HG03565 (cell line): ENCODE data around the gene CMC2.

Experiments
- ATAC-seq: cut with Tn5 transposase; IDR thresholded peaks from one replicate; pipeline ENCODE4 v1.9.1; 2021; ENCODE audit warnings: mild to moderate bottlenecking, moderate library complexity; ENCODE audit not compliant: unreplicated experiment

The CMC2 gene

GRCh38 chr16:80936410-80936809 lies 70.3 kb downstream of the CMC2 start:
- ATAC-seq = no peak

GRCh38 chr16:80935691-80936090 lies 71.0 kb downstream of the CMC2 start:
- no peak for ATAC-seq

GRCh38 chr16:80932708-80933095 lies 74.0 kb downstream of the CMC2 start:
- no peak for ATAC-seq

GRCh38 chr16:80931801-80932707 lies 74.6 kb downstream of the CMC2 start:
- ATAC-seq = no peak

- ATAC-seq = no peak
These were observed 82.2 kb downstream of the CMC2 start for GRCh38 chr16:80924372-80924978.

GRCh38 chr16:80923356-80923755 lies 83.3 kb downstream of the CMC2 start:
- no peak for ATAC-seq
